HG02759 (cell line): ENCODE results near the gene CARD6.
"Not testable (repeated sequence)": the region's sequence is repeated elsewhere in the genome, so short reads cannot be mapped to it uniquely, and the experiment has no call there.

Source experiments
- ATAC-seq: cut with Tn5 transposase; IDR thresholded peaks from one replicate; pipeline ENCODE4 v1.9.1; 2021; ENCODE audit warnings: mild to moderate bottlenecking, moderate library complexity; ENCODE audit not compliant: unreplicated experiment

The CARD6 gene

GRCh38 chr5:40827188-40827977, 13.8 kb upstream of the CARD6 start:
- ATAC-seq = no peak

DNA sequence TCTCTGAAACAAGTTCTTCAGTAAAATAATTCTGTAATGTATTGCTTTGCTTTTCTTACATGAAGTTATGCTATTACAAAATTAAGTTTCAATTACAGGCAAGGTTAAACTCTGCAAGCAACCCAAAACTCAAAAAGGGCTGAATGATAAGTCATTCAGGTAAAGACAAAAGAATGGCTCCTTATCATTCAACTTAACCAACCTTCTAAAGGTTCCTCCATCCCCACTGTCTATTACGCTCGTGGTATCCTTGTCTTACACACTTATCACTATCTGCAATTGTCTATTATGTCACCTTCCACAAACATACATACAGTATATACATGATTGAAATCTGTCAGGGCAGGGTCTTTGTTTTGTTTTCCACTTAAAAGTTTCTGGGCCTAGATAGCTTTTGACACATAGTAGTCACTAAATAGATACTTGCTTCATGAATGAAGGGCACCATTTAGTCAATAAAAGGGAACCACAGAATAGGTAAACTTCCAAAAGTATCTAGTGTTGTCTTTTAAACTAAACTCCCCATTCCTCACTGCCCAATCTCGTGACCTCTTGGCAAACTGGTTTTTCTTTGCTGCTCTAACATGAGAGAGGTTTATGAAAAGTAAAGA, 13.0 kb upstream of the CARD6 start:
- ATAC-seq = no peak

- ATAC-seq = no peak
Observed at GRCh38 chr5:40828690-40829661, 12.2 kb upstream of the CARD6 start.

DNA sequence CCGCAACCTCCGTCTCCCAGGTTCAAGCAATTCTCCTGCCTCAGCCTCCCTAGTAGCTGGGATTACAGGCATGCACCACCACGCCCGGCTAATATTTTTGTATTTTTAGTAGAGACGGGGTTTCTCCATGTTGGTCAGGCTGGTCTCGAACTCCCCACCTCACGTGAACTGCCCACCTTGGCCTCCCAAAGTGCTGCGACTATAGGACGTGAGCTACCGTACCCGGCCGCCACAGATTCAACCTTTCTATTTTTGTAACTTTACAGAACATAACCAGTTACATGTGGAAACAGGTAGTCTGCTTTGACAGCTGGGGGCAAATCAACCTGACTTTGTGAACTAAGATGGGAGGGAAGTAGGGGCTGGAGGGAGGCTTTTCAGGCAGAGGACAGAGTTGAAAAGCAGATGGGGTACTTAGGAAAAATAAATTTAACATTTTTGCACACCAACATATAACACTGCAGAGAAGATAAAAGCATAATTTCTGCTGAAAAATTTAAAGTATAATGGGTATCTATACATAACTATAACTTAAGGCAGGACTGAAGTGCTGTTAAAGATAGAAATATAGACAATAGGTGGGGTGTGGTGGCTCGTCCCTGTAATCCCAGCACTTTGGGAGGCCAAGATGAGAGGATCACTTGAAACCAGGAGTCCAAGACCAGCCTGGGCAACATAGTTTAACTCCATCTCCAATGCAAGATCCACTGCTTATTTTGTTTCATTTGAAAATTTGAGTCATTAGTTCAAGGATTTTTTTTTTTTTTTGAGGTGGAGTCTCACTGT, 11.2 kb upstream of the CARD6 start:
- ATAC-seq = no peak

DNA sequence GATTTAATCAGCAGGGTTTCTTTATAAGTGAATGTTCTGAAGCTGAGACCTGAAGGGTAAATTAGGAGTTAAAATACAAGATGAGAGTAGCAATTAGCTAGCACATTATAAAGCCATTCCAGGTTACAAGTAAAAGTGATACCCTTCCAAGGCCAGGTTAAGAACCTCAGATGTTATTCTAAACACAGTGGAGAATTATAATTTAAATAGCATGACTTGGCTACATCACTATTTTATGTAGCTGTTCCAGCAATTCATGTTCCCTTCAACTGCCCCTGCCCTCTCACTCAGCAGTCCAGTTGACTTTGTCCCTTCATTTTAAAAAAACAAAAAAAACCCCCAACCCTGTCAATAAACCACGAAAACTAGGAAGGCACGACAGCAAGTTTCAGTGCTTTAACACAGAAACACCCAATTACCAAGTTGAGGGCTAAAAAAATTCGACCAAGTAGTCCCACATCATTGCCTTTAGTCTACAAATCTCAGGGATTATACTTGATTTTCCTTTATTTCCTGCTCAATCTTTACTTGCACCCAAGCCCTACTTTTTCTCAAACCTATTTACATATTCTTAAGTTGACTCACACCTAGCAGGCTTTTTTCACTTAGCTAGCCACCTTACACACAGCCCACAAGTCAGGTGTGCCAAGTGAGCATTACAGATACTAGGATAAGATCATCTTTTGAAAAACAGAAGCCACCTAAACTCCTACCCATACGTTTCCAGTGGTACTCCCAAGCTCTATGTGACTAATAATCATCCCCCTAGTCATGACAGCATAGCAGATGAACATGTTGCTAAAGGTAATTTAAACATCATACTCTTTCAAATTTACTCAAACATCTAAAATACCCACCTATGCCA, 9.6 kb upstream of the CARD6 start:
- ATAC-seq = peak; percentile 16

GRCh38 chr5:40832345-40832744, 8.8 kb upstream of the CARD6 start:
- ATAC-seq = no peak

DNA sequence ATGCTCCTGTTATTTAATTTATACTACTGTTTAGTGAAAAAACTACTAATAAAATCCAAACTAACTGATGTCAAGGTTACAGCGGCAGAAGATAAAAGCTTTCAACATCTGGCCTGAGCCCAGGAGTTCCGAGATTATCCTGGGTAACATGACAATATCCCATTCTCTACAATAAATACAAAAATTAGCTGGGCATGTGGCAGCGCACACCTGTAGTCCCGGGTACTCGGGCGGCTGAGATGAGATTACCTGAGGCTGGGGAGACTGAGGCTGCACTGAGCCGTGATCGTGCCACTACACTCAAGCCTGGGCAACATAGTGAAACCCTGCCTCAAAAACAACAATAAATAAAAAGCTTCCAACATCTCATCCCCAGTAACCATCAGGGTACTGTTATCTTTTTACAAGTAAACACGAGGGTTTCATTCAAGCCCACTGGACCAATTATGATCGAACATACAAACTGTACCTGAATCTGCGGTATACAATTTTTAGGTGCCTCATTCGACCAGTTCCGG, 7.4 kb upstream of the CARD6 start:
- no peak for ATAC-seq

DNA sequence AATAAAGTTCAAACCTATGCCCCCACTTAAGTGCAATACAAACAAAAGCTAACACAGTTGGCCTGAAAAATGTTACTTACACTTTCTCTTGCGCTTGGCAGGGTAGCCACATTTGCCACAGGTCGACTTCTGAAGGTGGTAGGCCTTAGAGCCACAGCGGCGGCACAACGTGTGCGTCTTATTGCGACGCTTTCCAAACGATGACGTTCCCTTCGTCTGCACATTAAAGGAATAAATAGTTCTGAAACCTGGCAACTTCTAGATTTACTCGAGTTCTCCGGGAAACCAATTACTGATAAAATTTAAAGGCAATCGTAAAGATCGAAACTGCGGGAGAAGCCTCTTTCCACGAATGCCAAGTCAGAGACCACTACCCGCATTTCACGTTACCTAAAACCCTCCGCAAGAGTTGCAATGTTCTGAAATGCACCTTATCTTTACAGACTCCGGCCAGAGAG, 6.7 kb upstream of the CARD6 start:
- ATAC-seq = no peak

DNA sequence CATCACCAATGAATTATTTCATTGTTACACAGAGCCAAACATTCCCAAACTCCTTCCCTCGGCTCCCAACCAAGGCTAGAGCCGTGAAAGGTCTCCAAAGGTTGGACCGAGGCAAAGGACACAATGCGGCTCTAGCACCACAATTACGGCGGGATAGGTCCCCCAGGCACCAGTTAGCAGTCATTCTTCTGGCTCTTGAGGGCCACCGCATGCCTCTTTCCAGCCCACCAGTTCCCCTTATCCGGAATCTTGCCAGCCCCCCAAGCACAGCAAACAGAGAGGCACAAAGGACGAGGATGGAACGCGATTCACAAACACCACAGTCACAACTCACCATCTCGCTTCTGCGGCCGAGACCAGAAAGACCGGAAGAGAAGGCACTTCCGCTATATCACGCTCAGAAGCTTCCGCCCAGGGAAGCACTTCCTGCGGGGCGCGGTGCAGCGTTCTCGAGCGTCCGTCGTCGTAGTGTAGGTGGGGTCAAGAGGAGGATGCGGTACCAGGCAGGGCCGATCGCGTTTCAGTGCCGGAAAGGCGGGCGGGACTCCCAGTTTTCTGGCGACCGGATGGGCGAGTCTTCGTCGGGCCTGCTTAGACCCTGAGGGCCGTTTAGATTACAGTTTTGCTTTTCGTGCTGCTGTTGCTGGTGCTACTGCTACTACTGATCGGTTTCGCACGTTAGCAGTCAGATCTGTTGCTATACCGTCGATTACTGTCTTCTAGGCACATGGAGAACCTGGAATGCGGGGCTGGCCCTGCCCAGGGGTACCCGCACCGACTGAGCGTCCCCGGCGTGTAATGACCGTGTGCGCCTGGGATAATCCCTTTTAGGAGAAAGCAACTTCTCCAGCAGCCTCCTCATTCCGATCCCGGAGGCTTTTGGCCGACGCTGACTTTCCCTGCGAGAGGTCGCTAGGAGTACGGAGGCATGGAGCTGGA, 6.0 kb upstream of the CARD6 start, which contains the start of gene RPL37:
Gene RPL37 (minus strand): TSS at position 374 of the 939 bp plus-strand sequence. CDS start 37 bp downstream, at position 337.
- peak; percentile 97 for ATAC-seq

DNA sequence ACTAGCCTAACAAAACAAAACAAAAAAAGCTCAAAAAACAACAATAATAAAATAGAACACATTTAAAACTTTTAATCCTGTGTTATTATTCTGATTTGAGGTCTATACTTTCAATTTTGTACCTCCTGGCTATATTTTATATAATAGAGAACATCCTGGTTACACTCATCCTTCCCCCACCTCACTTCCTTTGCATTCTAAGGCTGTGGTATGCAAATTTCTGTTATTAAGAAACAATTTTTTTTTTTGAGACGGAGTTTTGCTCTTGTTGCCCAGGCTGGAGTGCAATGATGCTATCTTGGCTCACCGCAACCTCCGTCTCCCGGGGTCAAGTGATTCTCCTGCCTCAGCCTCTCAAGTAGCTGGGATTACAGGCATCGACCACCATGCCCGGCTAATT, 3.1 kb upstream of the CARD6 start:
- no peak for ATAC-seq

DNA sequence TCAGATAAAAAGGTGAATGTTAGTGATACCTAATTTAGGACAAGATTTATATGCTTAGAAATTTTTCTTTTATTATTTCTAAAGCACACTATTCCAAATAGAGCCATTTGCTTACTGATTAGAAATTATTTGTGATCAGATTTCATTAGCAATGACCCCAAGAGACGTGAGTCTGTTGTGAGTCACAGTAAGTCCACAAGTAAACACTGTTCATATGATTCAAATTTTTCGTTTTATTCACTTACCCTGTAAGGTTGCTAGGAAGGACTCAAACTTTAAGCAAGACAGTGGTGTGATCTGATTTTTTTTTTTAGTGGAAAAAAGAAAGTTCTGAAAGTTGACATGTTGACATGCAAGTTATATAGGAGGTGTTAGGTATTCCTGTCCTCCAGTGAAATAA, 1.2 kb downstream of the CARD6 start:
- ATAC-seq = no peak

DNA sequence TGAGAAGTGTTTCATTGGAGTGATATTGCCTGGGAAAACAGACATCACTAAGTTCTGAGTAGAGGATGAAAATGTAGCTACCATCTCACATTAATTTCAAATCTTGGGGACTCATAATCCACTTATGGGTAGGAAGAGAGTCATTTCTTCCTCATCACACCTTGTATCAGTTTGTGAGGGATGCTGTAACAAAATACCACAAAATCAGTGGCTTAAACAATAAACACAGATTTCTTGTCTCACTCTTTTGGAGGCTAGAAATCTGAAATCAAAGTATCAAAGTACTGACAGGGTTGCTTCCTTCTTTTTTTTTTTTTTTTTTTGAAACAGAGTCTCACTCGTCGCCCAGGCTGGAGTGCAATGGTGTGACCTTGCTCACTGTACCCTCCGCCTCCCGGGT, 3.4 kb downstream of the CARD6 start:
- no peak for ATAC-seq

DNA sequence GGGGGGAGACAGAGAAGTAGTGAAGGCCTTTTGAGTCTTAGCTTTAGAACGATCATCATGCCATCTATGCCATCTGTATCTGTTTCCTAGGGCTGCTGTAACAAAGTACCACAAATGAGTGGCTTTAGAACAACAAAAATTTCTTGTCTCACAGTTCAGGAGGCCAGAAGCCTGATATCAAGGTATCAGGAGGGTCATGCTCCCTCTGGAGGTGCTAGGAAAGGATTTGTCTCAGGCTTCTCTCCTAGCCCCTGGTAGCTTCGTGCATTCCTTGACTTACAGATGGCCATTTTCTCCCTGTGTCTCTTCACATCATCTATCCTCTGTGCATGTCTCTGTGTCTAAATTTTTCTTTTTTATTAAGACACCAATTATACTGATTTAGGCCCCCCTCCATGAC, 5.2 kb downstream of the CARD6 start:
- ATAC-seq = no peak

DNA sequence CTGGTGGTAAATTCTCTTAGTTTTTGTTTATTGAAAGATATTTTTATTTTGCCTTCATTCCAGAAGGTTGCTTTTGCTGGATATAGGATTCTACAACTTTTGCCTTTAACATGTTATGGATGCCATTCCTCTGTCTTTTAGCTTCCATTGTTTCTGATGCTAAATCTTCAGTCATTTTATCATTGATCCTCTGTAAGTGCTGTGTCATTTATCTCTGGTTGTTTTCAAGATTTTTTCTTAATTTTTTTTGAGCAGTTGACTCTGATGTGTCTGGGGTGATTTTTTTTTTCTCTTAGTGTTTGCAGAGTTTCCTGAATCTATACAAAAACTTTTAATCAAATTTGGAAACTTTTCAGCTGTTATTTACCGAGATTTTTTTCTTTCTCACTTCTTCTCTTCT, 6.4 kb downstream of the CARD6 start:
- no peak for ATAC-seq

- no peak for ATAC-seq
Observed at GRCh38 chr5:40853632-40854192, 12.5 kb downstream of the CARD6 start.

GRCh38 chr5:40860711-40861110, 19.5 kb downstream of the CARD6 start:
- ATAC-seq = no peak

- ATAC-seq = not testable (repeated sequence)
Observed at GRCh38 chr5:40865004-40865403, 23.8 kb downstream of the CARD6 start.

- ATAC-seq = no peak
Observed at GRCh38 chr5:40866844-40867243, 25.7 kb downstream of the CARD6 start.
